C1 segment of cervical spinal cord (tissue), 14 donors: ENCODE data around the gene OR4C12.
"Not testable (repeated sequence)": the region's sequence is repeated elsewhere in the genome, so short reads cannot be mapped to it uniquely, and the experiment has no call there.

Source experiments
- DNase-seq, 14 donors: peaks; one replicate each; lab custom pipeline; 2025; lab: John Stamatoyannopoulos, UW

OR4C12 gene

GRCh38 chr11:49982435-49982834, at the start of gene OR4C12:
Gene OR4C12 (minus strand): TSS chr11:49982535. CDS start chr11:49982501, 34 bp downstream.
- not testable (repeated sequence) for DNase-seq

- DNase-seq, result no peak
Observed at GRCh38 chr11:50030193-50030592, 47.9 kb upstream of the OR4C12 start.

GRCh38 chr11:49995565-49995964, 13.2 kb upstream of the OR4C12 start:
- peak in 4 of 14 donors; percentile 8 to 14 (median 10) for DNase-seq

GRCh38 chr11:49973439-49973838, 8.9 kb downstream of the OR4C12 start:
- DNase-seq, result not testable (repeated sequence)

GRCh38 chr11:49952091-49952490, 30.2 kb downstream of the OR4C12 start, which contains the start of gene OR4C13:
Gene OR4C13 (plus strand): TSS chr11:49952391. CDS start chr11:49952423, 32 bp downstream.
- DNase-seq, result no peak

GRCh38 chr11:49948701-49949100, 33.6 kb downstream of the OR4C12 start:
- not testable (repeated sequence) for DNase-seq
